ENCODE data around the gene CLK1. TPM values are rescaled to one million over a fixed set of nuclear protein-coding genes. Genes with fewer than 3 reads are reported as not detected.

Gene CLK1
- total and polyA plus RNA-seq, 2 of the 13 experiments (the other 11 are each of a cell fraction or from before 2014, with no cell fraction given) = 66.6 to 101 TPM

- TF ChIP-seq ZNF790 (CRISPR knock-in tag; IDR thresholded peaks at IDR 0.05; ENCODE audit: borderline replicate concordance) = peak; percentile 92
- TF ChIP-seq PHF8 (CRISPR knock-in tag; IDR thresholded peaks at IDR 0.05) = peak; percentile 96
- TF ChIP-seq ZNF549 (CRISPR knock-in tag; IDR thresholded peaks at IDR 0.05) = peak; percentile 80; the same call in 1 of the 2 replicates
- TF ChIP-seq, protein P1, sequence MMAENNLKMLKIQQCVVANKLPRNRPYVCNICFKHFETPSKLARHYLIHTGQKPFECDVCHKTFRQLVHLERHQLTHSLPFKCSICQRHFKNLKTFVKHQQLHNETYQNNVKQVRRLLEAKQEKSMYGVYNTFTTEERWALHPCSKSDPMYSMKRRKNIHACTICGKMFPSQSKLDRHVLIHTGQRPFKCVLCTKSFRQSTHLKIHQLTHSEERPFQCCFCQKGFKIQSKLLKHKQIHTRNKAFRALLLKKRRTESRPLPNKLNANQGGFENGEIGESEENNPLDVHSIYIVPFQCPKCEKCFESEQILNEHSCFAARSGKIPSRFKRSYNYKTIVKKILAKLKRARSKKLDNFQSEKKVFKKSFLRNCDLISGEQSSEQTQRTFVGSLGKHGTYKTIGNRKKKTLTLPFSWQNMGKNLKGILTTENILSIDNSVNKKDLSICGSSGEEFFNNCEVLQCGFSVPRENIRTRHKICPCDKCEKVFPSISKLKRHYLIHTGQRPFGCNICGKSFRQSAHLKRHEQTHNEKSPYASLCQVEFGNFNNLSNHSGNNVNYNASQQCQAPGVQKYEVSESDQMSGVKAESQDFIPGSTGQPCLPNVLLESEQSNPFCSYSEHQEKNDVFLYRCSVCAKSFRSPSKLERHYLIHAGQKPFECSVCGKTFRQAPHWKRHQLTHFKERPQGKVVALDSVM (CRISPR knock-in tag; IDR thresholded peaks at IDR 0.05) = peak; percentile 54
- no peak for TF ChIP-seq CCAR2 (optimal IDR thresholded peaks at IDR 0.05; ENCODE audit: low read depth, low read length)
- TF ChIP-seq ZNF33A (CRISPR knock-in tag; IDR thresholded peaks at IDR 0.05; ENCODE audit: borderline replicate concordance) = no peak
- peak; percentile 82 for TF ChIP-seq AFF4 (CRISPR knock-in tag; IDR thresholded peaks at IDR 0.05)
- TF ChIP-seq ZBTB3 (CRISPR knock-in tag; IDR thresholded peaks at IDR 0.05; ENCODE audit: borderline replicate concordance, low read depth) = peak; percentile 92
- peak; percentile 93; the same call in 1 of the 2 replicates for TF ChIP-seq MLLT10 (CRISPR knock-in tag; IDR thresholded peaks at IDR 0.05)
- TF ChIP-seq NFKB2 (CRISPR knock-in tag; IDR thresholded peaks at IDR 0.05; ENCODE audit: borderline replicate concordance) = peak; percentile 98
- TF ChIP-seq E2F5 (CRISPR knock-in tag; conservative IDR thresholded peaks at IDR 0.05) = peak; percentile 71; the same call in 1 of the 2 replicates
- 0 out of 2 replicates have a peak, but pooled peaks have one; percentile 65 for TF ChIP-seq SIN3B (IDR thresholded peaks at IDR 0.05; ENCODE audit: low read length)
- peak; percentile 100 for TF ChIP-seq YEATS4 (CRISPR knock-in tag; IDR thresholded peaks at IDR 0.05; ENCODE audit: borderline replicate concordance)
- TF ChIP-seq CENPX (CRISPR knock-in tag; IDR thresholded peaks at IDR 0.05) = no peak
- TF ChIP-seq ZNF776 (CRISPR knock-in tag; IDR thresholded peaks at IDR 0.05) = peak; percentile 80; the same call in 1 of the 2 replicates
- TF ChIP-seq, protein P2, sequence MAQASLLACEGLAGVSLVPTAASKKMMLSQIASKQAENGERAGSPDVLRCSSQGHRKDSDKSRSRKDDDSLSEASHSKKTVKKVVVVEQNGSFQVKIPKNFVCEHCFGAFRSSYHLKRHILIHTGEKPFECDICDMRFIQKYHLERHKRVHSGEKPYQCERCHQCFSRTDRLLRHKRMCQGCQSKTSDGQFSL (CRISPR knock-in tag; IDR thresholded peaks at IDR 0.05) = peak; percentile 76
- peak; percentile 99; the same call in 1 of the 2 replicates for TF ChIP-seq KLF6 (CRISPR knock-in tag; IDR thresholded peaks at IDR 0.05)
- TF ChIP-seq SIN3A (IDR thresholded peaks at IDR 0.05; ENCODE audit: borderline replicate concordance, low read depth, low read length) = peak; percentile 86; the same call in 1 of the 2 replicates
- TF ChIP-seq GATAD1 (CRISPR knock-in tag; IDR thresholded peaks at IDR 0.05) = peak; percentile 88
Observed at GRCh38 chr2:200864176-200865034, at the start of gene CLK1 (continued).
